HL-60 (cell line): Measurements from ENCODE around the gene MOB4.
"Not testable (repeated sequence)": the region's sequence is repeated elsewhere in the genome, so short reads cannot be mapped to it uniquely, and the experiment has no call there.

ENCODE experiments used
- DNase-seq, 2 experiments: peaks; one replicate each; pipeline ENCODE4 v3.0.0-alpha.2; 2010 to 2020; ENCODE audit warnings: low read depth in 1 of 2, low spot score in 1 of 2
- H3K27ac ChIP-seq: fragments of 250-450 bp; sonication (Bioruptor Pico); replicated peaks from 2 replicates; pipeline ENCODE4 v1.5.1; 2020; ENCODE audit warnings: mild to moderate bottlenecking, moderate library complexity
- H3K27me3 ChIP-seq: fragments of 250-450 bp; sonication (Bioruptor Pico); 2 replicates; pipeline ENCODE4 v1.5.1; 2021; ENCODE audit warnings: mild to moderate bottlenecking, moderate library complexity; ENCODE audit not compliant: insufficient read depth, poor library complexity, severe bottlenecking
- H3K4me3 ChIP-seq: replicated peaks from 2 replicates; pipeline ENCODE4 v1.5.1; 2011; ENCODE audit warnings: mild to moderate bottlenecking, control low read depth, low read length; ENCODE audit not compliant: insufficient read depth
- CTCF ChIP-seq: IDR thresholded peaks from one replicate; pipeline ENCODE4 v1.5.1; 2011; ENCODE audit warnings: low read length, control low read depth, inconsistent platforms; ENCODE audit not compliant: insufficient read depth
- GABPA ChIP-seq: IDR thresholded peaks from 2 replicates; pipeline ENCODE4 v1.6.1; 2012; ENCODE audit warnings: low read depth
- POLR2AphosphoS5 ChIP-seq: IDR thresholded peaks from 2 replicates; pipeline ENCODE4 v1.6.1; 2012; ENCODE audit warnings: low read depth
- SPI1 ChIP-seq: IDR thresholded peaks from 2 replicates; pipeline ENCODE4 v1.6.1; 2012; ENCODE audit warnings: low read depth, mild to moderate bottlenecking, borderline replicate concordance
- TF ChIP-seq, protein P1 (sequence below): IDR thresholded peaks from 2 replicates; pipeline ENCODE4 v1.6.1; 2012; ENCODE audit warnings: low read depth; ENCODE audit not compliant: insufficient replicate concordance

Gene MOB4

DNA sequence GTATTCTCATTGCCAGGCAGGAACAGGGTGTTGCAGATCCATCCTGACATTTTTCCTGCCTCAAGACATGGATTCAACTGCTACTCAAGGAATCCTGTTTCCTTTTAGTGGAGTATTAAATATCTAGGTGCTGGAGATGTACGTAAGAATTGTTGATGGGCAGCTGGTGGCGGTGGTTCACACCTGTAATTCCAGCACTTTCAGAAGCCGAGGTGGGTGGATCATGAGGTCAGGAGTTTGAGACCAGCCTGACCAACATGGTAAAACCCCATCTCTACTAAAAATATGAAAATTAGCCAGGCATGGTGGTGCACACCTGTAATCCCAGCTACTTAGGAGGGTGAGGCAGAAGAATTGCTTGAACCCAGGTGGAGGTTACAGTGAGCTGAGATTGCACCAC, 31.6 kb upstream of the MOB4 start:
- H3K27me3 ChIP-seq, DNase-seq, H3K4me3 ChIP-seq, H3K27ac ChIP-seq: not testable (repeated sequence)

DNA sequence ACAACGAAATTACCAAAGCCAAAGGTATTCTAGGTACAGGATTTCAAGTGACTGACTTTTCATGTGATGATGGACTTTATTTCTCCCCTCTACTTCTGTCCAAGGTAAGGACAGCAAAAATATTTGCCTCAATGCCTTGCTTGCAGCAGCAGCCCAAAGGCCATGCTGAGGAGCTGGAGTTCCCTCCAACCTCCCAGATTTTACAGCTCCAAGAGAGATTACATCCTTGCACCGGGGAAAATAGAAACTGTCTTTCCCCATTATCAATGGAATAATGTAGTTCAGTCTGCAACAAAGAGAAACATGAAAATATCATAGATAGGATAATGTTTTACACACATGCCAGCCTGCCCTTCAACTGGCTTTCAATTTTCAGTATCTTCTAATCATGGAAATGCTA, 29.7 kb upstream of the MOB4 start:
- Histone ChIP-seq H3K27me3 (no peaks in the 10 kb centered on the region), H3K27ac (no peak overlapping the region), H3K4me3 (no peak overlapping the region)
- TF ChIP-seq, protein P1, sequence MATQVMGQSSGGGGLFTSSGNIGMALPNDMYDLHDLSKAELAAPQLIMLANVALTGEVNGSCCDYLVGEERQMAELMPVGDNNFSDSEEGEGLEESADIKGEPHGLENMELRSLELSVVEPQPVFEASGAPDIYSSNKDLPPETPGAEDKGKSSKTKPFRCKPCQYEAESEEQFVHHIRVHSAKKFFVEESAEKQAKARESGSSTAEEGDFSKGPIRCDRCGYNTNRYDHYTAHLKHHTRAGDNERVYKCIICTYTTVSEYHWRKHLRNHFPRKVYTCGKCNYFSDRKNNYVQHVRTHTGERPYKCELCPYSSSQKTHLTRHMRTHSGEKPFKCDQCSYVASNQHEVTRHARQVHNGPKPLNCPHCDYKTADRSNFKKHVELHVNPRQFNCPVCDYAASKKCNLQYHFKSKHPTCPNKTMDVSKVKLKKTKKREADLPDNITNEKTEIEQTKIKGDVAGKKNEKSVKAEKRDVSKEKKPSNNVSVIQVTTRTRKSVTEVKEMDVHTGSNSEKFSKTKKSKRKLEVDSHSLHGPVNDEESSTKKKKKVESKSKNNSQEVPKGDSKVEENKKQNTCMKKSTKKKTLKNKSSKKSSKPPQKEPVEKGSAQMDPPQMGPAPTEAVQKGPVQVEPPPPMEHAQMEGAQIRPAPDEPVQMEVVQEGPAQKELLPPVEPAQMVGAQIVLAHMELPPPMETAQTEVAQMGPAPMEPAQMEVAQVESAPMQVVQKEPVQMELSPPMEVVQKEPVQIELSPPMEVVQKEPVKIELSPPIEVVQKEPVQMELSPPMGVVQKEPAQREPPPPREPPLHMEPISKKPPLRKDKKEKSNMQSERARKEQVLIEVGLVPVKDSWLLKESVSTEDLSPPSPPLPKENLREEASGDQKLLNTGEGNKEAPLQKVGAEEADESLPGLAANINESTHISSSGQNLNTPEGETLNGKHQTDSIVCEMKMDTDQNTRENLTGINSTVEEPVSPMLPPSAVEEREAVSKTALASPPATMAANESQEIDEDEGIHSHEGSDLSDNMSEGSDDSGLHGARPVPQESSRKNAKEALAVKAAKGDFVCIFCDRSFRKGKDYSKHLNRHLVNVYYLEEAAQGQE: no peak
- TF ChIP-seq SPI1 (no peak), POLR2AphosphoS5 (0 out of 2 replicates have a peak, but pooled peaks have one; percentile 19)
- DNase-seq: no peak

DNA sequence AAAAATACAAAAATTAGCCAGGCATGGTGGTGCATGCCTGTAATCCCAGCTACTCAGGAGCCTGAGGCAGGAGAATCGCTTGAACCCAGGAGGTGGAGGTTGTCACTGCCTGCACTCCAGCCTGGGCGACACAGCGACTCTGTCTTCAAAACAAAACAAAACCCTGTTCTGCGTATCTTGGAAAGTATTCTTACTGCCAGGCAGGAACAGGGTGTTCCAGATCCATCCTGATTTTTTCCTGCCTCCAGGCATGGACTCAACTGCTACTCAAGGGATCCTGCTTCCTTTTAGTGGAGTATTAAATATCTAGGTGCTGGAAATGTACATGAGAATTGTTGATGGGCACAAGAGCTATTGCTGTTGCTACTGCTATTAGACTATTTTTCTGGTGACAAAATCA, 28.5 kb upstream of the MOB4 start:
- Histone ChIP-seq H3K27me3 (no peaks in the 10 kb centered on the region), H3K4me3 (no peak overlapping the region), H3K27ac (no peak overlapping the region)
- TF ChIP-seq GABPA: no peak
- no peak for TF ChIP-seq POLR2AphosphoS5
- TF ChIP-seq, protein P1: no peak
- TF ChIP-seq CTCF: no peak
- TF ChIP-seq SPI1: no peak
- DNase-seq: no peak

GRCh38 chr2:197495433-197496134, 20.3 kb upstream of the MOB4 start:
- TF ChIP-seq, protein P1: no peak
- TF ChIP-seq GABPA (no peak), SPI1 (no peak), POLR2AphosphoS5 (no peak), CTCF (no peak)
- Histone ChIP-seq H3K27me3 (no peaks in the 10 kb centered on the region), H3K27ac (no peak overlapping the region), H3K4me3 (no peak overlapping the region)
- no peak for DNase-seq
